Endothelial cell of umbilical vein (primary cell): ENCODE data around the gene GADL1. TPM values are rescaled to one million over a fixed set of nuclear protein-coding genes. Genes with fewer than 3 reads are reported as not detected.

Experiments
- BruUV-seq: library from RNA; stranded (reverse); fragments of 400-500 nt; replicated peaks from 2 replicates; lab custom pipeline; 2021; lab: Mats Ljungman, UMichigan
- CTCF ChIA-PET: fragments of 300-600, 350-600 bp; sonication (Branson Sonifier 250); formaldehyde crosslinking; loops from one replicate; lab custom pipeline; 2021; ENCODE audit warnings: antibody characterized with exemption, inconsistent platforms; lab: Charles Lee
- POLR2A ChIA-PET: fragments of 300-600, 350-600 bp; sonication (Branson Sonifier 250); formaldehyde crosslinking; loops from one replicate; lab custom pipeline; 2021; ENCODE audit warnings: antibody characterized with exemption, inconsistent platforms; lab: Charles Lee
- DNase-seq: peaks from one replicate; pipeline ENCODE4 v3.0.0-alpha.2; 2011; ENCODE audit warnings: low read depth, low spot score
- FAIRE-seq: peaks from 2 replicates; lab custom pipeline; 2011; peaks lifted over from hg19 to GRCh38; lab: Jason Lieb, UNC
- H2AFZ ChIP-seq: 2 replicates; pipeline ENCODE4 v1.6.0; 2012; ENCODE audit warnings: low read depth, low read length, control low read depth, inconsistent platforms
- H3K27ac ChIP-seq: 2 replicates; pipeline ENCODE4 v1.5.1; 2011; ENCODE audit warnings: low read depth, mild to moderate bottlenecking, control low read depth, low read length, moderate library complexity; ENCODE audit not compliant: insufficient read depth
- H3K27me3 ChIP-seq, 2 experiments: 2 replicates each; pipeline versions ENCODE4 v1.6.0 to v1.6.1; 2011; ENCODE audit warnings: low read length in 2 of 2, mixed read lengths in 1 of 2; ENCODE audit not compliant: control insufficient read depth in 2 of 2, insufficient read depth in 2 of 2
- H3K36me3 ChIP-seq, 2 experiments: 2 replicates in 1 of 2; 3 replicates in 1 of 2; pipeline ENCODE4 v1.5.1; 2011; ENCODE audit warnings: low read length in 2 of 2, mild to moderate bottlenecking in 1 of 2, moderate library complexity in 1 of 2; ENCODE audit not compliant: control insufficient read depth in 2 of 2, insufficient read depth in 2 of 2; ENCODE audit errors: extremely low read depth in 1 of 2
- H3K4me1 ChIP-seq: 3 replicates; pipeline ENCODE4 v1.5.1; 2011; ENCODE audit warnings: mild to moderate bottlenecking, low read length; ENCODE audit not compliant: control insufficient read depth, insufficient read depth; ENCODE audit errors: extremely low read depth
- H3K4me2 ChIP-seq: 2 replicates; pipeline ENCODE4 v1.6.1; 2011; ENCODE audit warnings: low read length, control low read depth, mixed read lengths; ENCODE audit not compliant: insufficient read depth
- H3K4me3 ChIP-seq, 3 experiments: fragments of 200-600 bp in 1 of 3; sonication (generic), shearing (Covaris generic) in 1 of 3; replicated peaks in 1 of 3; 2 replicates each; pipeline ENCODE4 v1.5.1; 2011 to 2016; ENCODE audit warnings: control low read depth in 3 of 3, low read length in 3 of 3, mild to moderate bottlenecking in 2 of 3, inconsistent platforms in 1 of 3, low read depth in 1 of 3, moderate library complexity in 1 of 3; ENCODE audit not compliant: insufficient read depth in 1 of 3
- H3K79me2 ChIP-seq: 2 replicates; pipeline ENCODE4 v1.6.0; 2012; ENCODE audit warnings: low read length, inconsistent platforms; ENCODE audit not compliant: control insufficient read depth, insufficient read depth
- H3K9ac ChIP-seq: replicated peaks from 2 replicates; pipeline ENCODE3; 2011; ENCODE audit warnings: low read length, control low read depth; ENCODE audit not compliant: insufficient read depth; ENCODE audit errors: extremely low read depth
- H3K9me1 ChIP-seq: replicated peaks from 3 replicates; pipeline ENCODE4 v1.6.0; 2011; ENCODE audit warnings: mild to moderate bottlenecking, low read length; ENCODE audit not compliant: control insufficient read depth, insufficient read depth; ENCODE audit errors: extremely low read depth
- H3K9me3 ChIP-seq: replicated peaks from 2 replicates; pipeline ENCODE4 v1.5.1; 2012; ENCODE audit warnings: low read length, inconsistent platforms; ENCODE audit not compliant: control insufficient read depth, insufficient read depth
- H4K20me1 ChIP-seq: replicated peaks from 2 replicates; pipeline ENCODE3; 2011; ENCODE audit warnings: mild to moderate bottlenecking, low read length; ENCODE audit not compliant: control insufficient read depth, insufficient read depth; ENCODE audit errors: extremely low read depth
- CTCF ChIP-seq, 2 donors: IDR thresholded peaks; 1 replicate in 1 of 2; 2 replicates in 1 of 2; pipeline ENCODE4 v1.5.1; 2011; ENCODE audit warnings: low read length in 2 of 2, mild to moderate bottlenecking in 2 of 2, moderate library complexity in 2 of 2, control low read depth in 1 of 2, inconsistent platforms in 1 of 2, low read depth in 1 of 2; ENCODE audit not compliant: insufficient read depth in 1 of 2; ENCODE audit errors: extremely low read depth in 1 of 2
- EZH2 ChIP-seq: IDR thresholded peaks from 2 replicates; pipeline ENCODE4 v1.6.1; 2012; ENCODE audit warnings: borderline replicate concordance, low read depth, mild to moderate bottlenecking, moderate library complexity, low read length, inconsistent platforms; ENCODE audit not compliant: severe bottlenecking
- FOS ChIP-seq: IDR thresholded peaks from 2 replicates; pipeline ENCODE4 v1.6.1; 2011; ENCODE audit warnings: mild to moderate bottlenecking, low read length, moderate library complexity, borderline replicate concordance; ENCODE audit not compliant: insufficient read depth
- GATA2 ChIP-seq: IDR thresholded peaks from 2 replicates; pipeline ENCODE4 v1.7.0; 2011; ENCODE audit warnings: low read depth, mild to moderate bottlenecking, moderate library complexity, mixed read lengths, low read length; ENCODE audit not compliant: insufficient read length, insufficient read depth
- JUN ChIP-seq: IDR thresholded peaks from 2 replicates; pipeline ENCODE4 v1.6.1; 2011; ENCODE audit warnings: borderline replicate concordance, low read depth; ENCODE audit not compliant: insufficient read length, insufficient read depth
- MAX ChIP-seq: IDR thresholded peaks from 2 replicates; pipeline ENCODE4 v1.6.1; 2011; ENCODE audit not compliant: insufficient read depth, insufficient read length
- MYC ChIP-seq: IDR thresholded peaks from one replicate; pipeline ENCODE4 v1.6.1; 2011; ENCODE audit warnings: mild to moderate bottlenecking, low read depth, low read length
- POLR2AphosphoS5 ChIP-seq: IDR thresholded peaks from 2 replicates; pipeline ENCODE4 v1.6.1; 2012; ENCODE audit warnings: low read depth, mild to moderate bottlenecking, control low read depth, low read length, moderate library complexity; ENCODE audit not compliant: insufficient read depth
- dilution Hi-C: fragments of 300-500 bp; cut with MboI; formaldehyde crosslinking; loops from one replicate; pipeline ENCODE4 v1.15.0; 2019; ENCODE audit warnings: low sequenced_read_pairs; ENCODE audit not compliant: extremely low pct_ligation_motif_present
- intact Hi-C: fragments of 100-400 bp; cut with micrococcal nuclease; formaldehyde crosslinking; loops from one replicate; pipeline ENCODE4 v1.10.0; 2022
- polyA plus RNA-seq, 4 experiments: library from polyadenylated mRNA; depleted of rRNA in 3 of 4; stranded (reverse) in 3 of 4; unstranded in 1 of 4; fragments of >200 nt; gene quantifications; 2 replicates each; pipeline versions ENCODE4 v1.2.1 to v1.2.3, GENCODE V29; 2011 to 2012; ENCODE audit warnings: missing spikeins in 1 of 4
- total RNA-seq: library from RNA; stranded (reverse); gene quantifications from 2 replicates; pipeline ENCODE4 v1.2.3, GENCODE V29; 2021

The GADL1 gene
- total and polyA plus RNA-seq, 2 donors (not counting 3 experiments of a cell fraction or from before 2014, with no cell fraction given), result not detected

GRCh38 chr3:30754426-30754825, 140.0 kb downstream of the GADL1 start:
- Histone ChIP-seq H2AFZ (no peak overlapping the region), H3K27me3 (no peaks in the 10 kb centered on the region), H3K79me2 (no peaks in the 10 kb centered on the region), H3K36me3 (no peaks in the 10 kb centered on the region), H3K9ac (no peak overlapping the region), H3K4me1 (no peaks in the 10 kb centered on the region), H3K4me2 (no peak overlapping the region), H3K9me3 (no peaks in the 10 kb centered on the region), H3K4me3 (no peak overlapping the region), H3K9me1 (no peaks in the 10 kb centered on the region), H4K20me1 (no peaks in the 10 kb centered on the region), H3K27ac (no peak overlapping the region)
- CTCF ChIA-PET, result interaction anchor here (9.2 to 9.4 kb wide), 2 partner anchors 712 to 740 kb away, joined by 150 to 170 read pairs; no protein-coding TSS in a partner anchor
- dilution Hi-C loops, result loop anchor here (25.0 kb wide), 1 partner anchor 717 kb away; no protein-coding TSS in a partner anchor
- DNase-seq (no peak), FAIRE-seq (no peak)
- intact Hi-C loops, result loop anchor here (10.0 kb wide), 2 partner anchors 990 to 1470 kb away; partner anchors contain the start of gene RBMS3
- BruUV-seq, result no TSS peak
- POLR2A ChIA-PET, result no interaction called here
- no peak for TF ChIP-seq JUN
- no peak for TF ChIP-seq FOS
- no peak for TF ChIP-seq CTCF (IDR thresholded peaks at IDR 0.05; ENCODE audit: extremely low read depth in 1 of 2, insufficient read depth in 1 of 2, low read depth in 1 of 2, low read length in 2 of 2)
- TF ChIP-seq MAX, result no peak
- TF ChIP-seq POLR2AphosphoS5, result no peak
- no peak for TF ChIP-seq GATA2
- no peak for TF ChIP-seq MYC
- TF ChIP-seq EZH2, result no peak
